ENCODE data around the gene TSR3.

DNA sequence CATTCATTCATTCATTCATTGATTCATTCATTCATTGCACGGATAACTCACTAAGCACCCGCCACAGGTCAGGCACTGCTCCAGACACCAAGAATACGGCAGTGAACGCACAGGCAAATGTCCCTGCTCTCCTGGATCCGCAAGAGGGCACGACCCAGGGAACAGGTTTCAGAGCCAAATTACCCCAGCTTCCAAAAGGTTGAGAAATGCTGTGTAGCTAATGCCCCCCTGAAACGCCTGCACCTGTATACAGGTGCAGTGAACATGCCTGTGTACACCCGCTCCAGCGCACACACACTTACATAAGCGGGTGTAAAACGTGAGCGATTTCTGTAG lies 51.8 kb downstream of the TSR3 start:
- TF ChIP-seq, protein P1, sequence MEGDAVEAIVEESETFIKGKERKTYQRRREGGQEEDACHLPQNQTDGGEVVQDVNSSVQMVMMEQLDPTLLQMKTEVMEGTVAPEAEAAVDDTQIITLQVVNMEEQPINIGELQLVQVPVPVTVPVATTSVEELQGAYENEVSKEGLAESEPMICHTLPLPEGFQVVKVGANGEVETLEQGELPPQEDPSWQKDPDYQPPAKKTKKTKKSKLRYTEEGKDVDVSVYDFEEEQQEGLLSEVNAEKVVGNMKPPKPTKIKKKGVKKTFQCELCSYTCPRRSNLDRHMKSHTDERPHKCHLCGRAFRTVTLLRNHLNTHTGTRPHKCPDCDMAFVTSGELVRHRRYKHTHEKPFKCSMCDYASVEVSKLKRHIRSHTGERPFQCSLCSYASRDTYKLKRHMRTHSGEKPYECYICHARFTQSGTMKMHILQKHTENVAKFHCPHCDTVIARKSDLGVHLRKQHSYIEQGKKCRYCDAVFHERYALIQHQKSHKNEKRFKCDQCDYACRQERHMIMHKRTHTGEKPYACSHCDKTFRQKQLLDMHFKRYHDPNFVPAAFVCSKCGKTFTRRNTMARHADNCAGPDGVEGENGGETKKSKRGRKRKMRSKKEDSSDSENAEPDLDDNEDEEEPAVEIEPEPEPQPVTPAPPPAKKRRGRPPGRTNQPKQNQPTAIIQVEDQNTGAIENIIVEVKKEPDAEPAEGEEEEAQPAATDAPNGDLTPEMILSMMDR (IDR thresholded peaks at IDR 0.05; ENCODE audit: low read length): no peak
- TF ChIP-seq EZH2 (optimal IDR thresholded peaks at IDR 0.05; ENCODE audit: low read depth, low read length): no peak
- no peak for TF ChIP-seq EZH2phosphoT487 (IDR thresholded peaks at IDR 0.05; ENCODE audit: low read length)
